Nephron (organoid): ENCODE measurements around the gene BAMBI.

Experiments used
- H3K27ac Mint-ChIP-seq, 3 experiments: 2 replicates each; pipeline ENCODE4 v1.8.0; 2020; ENCODE audit warnings: mixed read lengths in 3 of 3, mild to moderate bottlenecking in 2 of 3, moderate library complexity in 1 of 3
- H3K27me3 Mint-ChIP-seq: 2 replicates; pipeline ENCODE4 v1.8.0; 2021; ENCODE audit warnings: low read depth, mild to moderate bottlenecking, moderate library complexity, mixed read lengths
- H3K36me3 Mint-ChIP-seq: 2 replicates; pipeline ENCODE4 v1.8.0; 2020; ENCODE audit warnings: low read depth, mixed read lengths
- H3K4me1 Mint-ChIP-seq: 2 replicates; pipeline ENCODE4 v1.8.0; 2020; ENCODE audit warnings: mixed read lengths
- H3K4me3 Mint-ChIP-seq, 3 experiments: 2 replicates each; pipeline ENCODE4 v1.8.0; 2020; ENCODE audit warnings: mild to moderate bottlenecking in 3 of 3, mixed read lengths in 3 of 3, moderate library complexity in 2 of 3
- H3K9me3 Mint-ChIP-seq: 2 replicates; pipeline ENCODE4 v1.8.0; 2020; ENCODE audit warnings: mixed read lengths
- CTCF ChIP-seq, 3 experiments: fragments of 200-600 bp; sonication (generic); IDR thresholded peaks; one replicate each; pipeline ENCODE4 v1.5.0; 2021; ENCODE audit warnings: antibody characterized with exemption in 3 of 3; ENCODE audit not compliant: unreplicated experiment in 3 of 3

BAMBI gene

DNA sequence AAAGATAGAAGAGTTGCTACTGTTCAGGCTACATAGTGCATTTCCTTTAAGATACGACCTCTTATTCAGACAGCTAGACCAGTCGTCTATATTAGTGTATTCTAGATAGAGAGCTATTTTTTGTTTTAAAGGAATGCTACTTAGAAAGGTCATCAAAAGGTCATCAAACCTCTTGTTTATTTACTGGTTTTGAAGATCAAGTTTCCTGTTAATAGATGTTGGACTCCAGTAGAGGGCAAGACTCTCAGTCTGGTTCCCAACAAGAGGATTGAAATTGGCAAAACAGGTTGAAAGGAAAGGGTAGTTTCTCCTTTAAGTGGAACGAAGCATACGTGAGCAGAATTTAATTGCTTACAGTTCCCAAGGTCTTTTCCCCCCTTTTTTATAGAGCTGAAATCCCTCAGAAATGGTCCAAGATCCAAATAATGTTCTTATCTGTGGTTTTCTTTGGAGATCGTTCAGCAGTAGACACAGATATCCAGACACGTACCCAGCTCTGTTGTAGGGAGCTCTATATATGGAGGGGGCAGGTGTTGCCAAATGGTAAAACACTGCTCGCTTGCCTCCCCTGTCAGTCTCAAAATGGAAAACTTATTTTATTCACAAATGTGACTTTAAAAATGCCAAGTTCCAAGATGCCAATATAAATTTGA, 37.2 kb downstream of the BAMBI start:
- Mint-ChIP-seq H3K27ac (no peak overlapping the region), H3K27me3 (peaks cover 25% of the 10 kb centered on the region), H3K4me1 (peaks cover 20% of the 10 kb centered on the region), H3K36me3 (no peaks in the 10 kb centered on the region), H3K9me3 (no peaks in the 10 kb centered on the region), H3K4me3 (no peak overlapping the region)
- TF ChIP-seq CTCF (IDR thresholded peaks at IDR 0.05; ENCODE audit: unreplicated experiment in 3 of 3): no peak

DNA sequence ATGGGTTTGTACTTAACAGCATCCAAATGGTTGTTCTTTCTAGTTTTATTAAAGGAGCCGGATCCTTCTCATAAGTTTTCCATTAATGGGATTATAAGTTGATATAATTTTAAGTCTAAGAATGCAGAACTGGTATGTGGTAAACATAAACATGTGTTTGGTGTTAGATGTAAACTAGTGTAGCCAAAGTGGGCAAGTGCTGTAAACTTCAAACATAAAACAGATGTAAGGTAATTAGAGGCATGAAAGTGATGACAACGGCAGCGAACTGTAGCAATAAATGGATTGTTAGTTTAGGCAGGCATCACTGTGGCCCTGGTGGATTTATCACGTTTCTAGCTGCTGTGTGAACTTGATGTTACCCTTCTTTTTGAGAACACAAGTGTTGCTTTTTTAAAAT, 37.9 kb downstream of the BAMBI start:
- TF ChIP-seq CTCF (IDR thresholded peaks at IDR 0.05; ENCODE audit: unreplicated experiment in 3 of 3): no peak
- Mint-ChIP-seq H3K27me3 (peaks cover 25% of the 10 kb centered on the region), H3K9me3 (no peaks in the 10 kb centered on the region), H3K27ac (peak overlapping the region in 1 of 3 experiments; percentile 35), H3K4me3 (no peak overlapping the region), H3K4me1 (peaks cover 22% of the 10 kb centered on the region), H3K36me3 (no peaks in the 10 kb centered on the region)

DNA sequence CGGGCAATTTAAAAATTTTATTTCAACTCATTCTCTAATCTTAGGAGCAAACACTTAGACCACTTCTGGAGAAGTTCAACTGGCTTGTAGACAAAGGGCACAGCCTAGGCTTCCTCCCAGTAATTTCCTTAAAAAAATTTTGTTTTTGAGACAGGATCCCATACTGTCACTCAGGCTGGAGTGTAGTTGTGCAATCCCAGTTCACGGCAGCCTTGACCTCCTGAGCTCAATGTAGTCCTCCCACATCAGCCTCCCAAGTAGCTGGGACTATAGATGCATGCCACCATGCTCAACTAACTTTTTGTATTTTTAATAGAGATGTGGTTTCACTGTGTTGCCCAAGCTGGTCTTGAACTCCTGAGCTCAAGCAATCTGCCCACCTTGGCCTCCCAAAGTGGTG, 38.4 kb downstream of the BAMBI start:
- Mint-ChIP-seq H3K4me3 (no peak overlapping the region), H3K36me3 (no peaks in the 10 kb centered on the region), H3K4me1 (peaks cover 22% of the 10 kb centered on the region), H3K27ac (no peak overlapping the region), H3K9me3 (no peaks in the 10 kb centered on the region), H3K27me3 (peaks cover 25% of the 10 kb centered on the region)
- no peak for TF ChIP-seq CTCF (IDR thresholded peaks at IDR 0.05; ENCODE audit: unreplicated experiment in 3 of 3)

- TF ChIP-seq CTCF (IDR thresholded peaks at IDR 0.05; ENCODE audit: unreplicated experiment in 3 of 3): no peak
- Mint-ChIP-seq H3K27me3 (peaks cover 34% of the 10 kb centered on the region), H3K36me3 (no peaks in the 10 kb centered on the region), H3K4me3 (no peak overlapping the region), H3K27ac (no peak overlapping the region), H3K9me3 (no peaks in the 10 kb centered on the region), H3K4me1 (peaks cover 27% of the 10 kb centered on the region)
Observed at GRCh38 chr10:28716748-28717147, 39.4 kb downstream of the BAMBI start.

DNA sequence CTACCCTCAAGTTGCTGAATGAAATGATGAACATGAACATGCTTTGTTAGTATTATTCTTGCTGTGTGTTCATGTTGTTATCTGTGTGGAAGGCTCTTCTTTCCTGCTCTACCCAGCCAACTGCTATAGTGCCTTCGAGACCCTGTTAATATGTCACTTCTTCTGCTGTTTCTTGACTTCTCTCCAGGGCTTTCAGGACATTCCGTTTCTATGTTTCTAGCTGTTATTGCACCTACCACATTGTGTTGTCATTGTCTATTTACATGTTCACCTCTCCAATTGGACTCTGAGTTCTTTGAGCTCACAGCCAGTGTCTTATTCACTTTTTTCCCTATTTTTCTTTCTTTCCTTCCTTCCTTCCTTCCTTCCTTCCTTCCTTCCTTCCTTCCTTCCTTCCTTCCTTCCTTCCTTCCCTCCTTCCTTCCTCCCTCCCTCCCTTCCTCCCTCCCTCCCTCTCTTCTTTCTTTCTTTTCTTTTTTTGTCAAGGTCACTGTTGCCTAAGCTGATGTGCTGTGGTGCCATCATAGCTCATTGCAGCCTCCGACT, 40.4 kb downstream of the BAMBI start:
- H3K4me1 Mint-ChIP-seq: peaks cover 30% of the 10 kb centered on the region
- no peaks in the 10 kb centered on the region for H3K9me3 Mint-ChIP-seq
- H3K36me3 Mint-ChIP-seq: no peaks in the 10 kb centered on the region
- no peak overlapping the region for H3K27ac Mint-ChIP-seq
- no peak overlapping the region for H3K4me3 Mint-ChIP-seq
- no peak for TF ChIP-seq CTCF (IDR thresholded peaks at IDR 0.05; ENCODE audit: unreplicated experiment in 3 of 3)
- H3K27me3 Mint-ChIP-seq: peaks cover 44% of the 10 kb centered on the region
